Panc1 (cell line): Measurements from ENCODE around the gene TLE6. TPM values are rescaled to one million over a fixed set of nuclear protein-coding genes. Genes with fewer than 3 reads are reported as not detected.

Experiments
- ATAC-seq: fragments of 200-7000 bp; cut with Tn5 transposase; 2 replicates; pipeline ENCODE4 v1.9.1; 2020; ENCODE audit warnings: mild to moderate bottlenecking, moderate library complexity
- BruUV-seq: library from RNA; stranded (reverse); fragments of 400-500 nt; replicated peaks from 2 replicates; lab custom pipeline; 2021; lab: Mats Ljungman, UMichigan
- CTCF ChIA-PET: fragments of 300-600 bp; sonication (Branson Sonifier 250); formaldehyde crosslinking; loops from one replicate; lab custom pipeline; 2022; ENCODE audit warnings: antibody characterized with exemption; lab: Charles Lee
- POLR2A ChIA-PET: fragments of 300-600 bp; sonication (Branson Sonifier 250); formaldehyde crosslinking; loops from one replicate; lab custom pipeline; 2022; ENCODE audit warnings: antibody characterized with exemption; lab: Charles Lee
- DNase-seq: peaks from one replicate; pipeline ENCODE4 v3.0.0-alpha.2; 2010; ENCODE audit warnings: low read depth, low spot score
- H3K27ac ChIP-seq: 2 replicates; pipeline ENCODE4 v1.5.1; 2011; ENCODE audit warnings: mild to moderate bottlenecking, low read length, inconsistent platforms
- H3K27me3 ChIP-seq: fragments of 200-500 bp; sonication (Bioruptor generic); 2 replicates; pipeline ENCODE4 v1.6.0; 2014; ENCODE audit warnings: low read length, inconsistent platforms; ENCODE audit not compliant: control insufficient read depth, insufficient read depth
- H3K36me3 ChIP-seq: fragments of 200-500 bp; sonication (Bioruptor generic); 2 replicates; pipeline ENCODE4 v1.5.1; 2014; ENCODE audit warnings: inconsistent platforms, mild to moderate bottlenecking, low read length, moderate library complexity; ENCODE audit not compliant: control insufficient read depth, insufficient read depth
- H3K4me1 ChIP-seq: 2 replicates; pipeline ENCODE4 v1.5.1; 2011; ENCODE audit warnings: inconsistent platforms, mild to moderate bottlenecking, low read length, moderate library complexity; ENCODE audit not compliant: control insufficient read depth, insufficient read depth
- H3K4me3 ChIP-seq, 2 experiments: 2 replicates each; pipeline ENCODE4 v1.5.1; 2011 to 2012; ENCODE audit warnings: low read depth in 2 of 2, low read length in 2 of 2, mild to moderate bottlenecking in 2 of 2, inconsistent platforms in 1 of 2, moderate library complexity in 1 of 2
- H3K9me3 ChIP-seq: fragments of 200-500 bp; sonication (Bioruptor generic); 2 replicates; pipeline ENCODE4 v1.5.1; 2014; ENCODE audit warnings: low read depth, mild to moderate bottlenecking, inconsistent platforms, low read length, moderate library complexity; ENCODE audit not compliant: control insufficient read depth, insufficient read depth
- POLR2AphosphoS5 ChIP-seq: IDR thresholded peaks from 2 replicates; pipeline ENCODE4 v1.6.1; 2012; ENCODE audit warnings: mild to moderate bottlenecking, low read depth, low read length, moderate library complexity
- REST ChIP-seq, 2 experiments: IDR thresholded peaks; 2 replicates each; pipeline ENCODE4 v1.6.1; 2011 to 2012; ENCODE audit warnings: low read depth in 2 of 2, control low read depth in 1 of 2, low read length in 1 of 2, mild to moderate bottlenecking in 1 of 2, moderate library complexity in 1 of 2; ENCODE audit not compliant: insufficient read depth in 1 of 2
- SIN3A ChIP-seq: IDR thresholded peaks from 2 replicates; pipeline ENCODE4 v1.6.1; 2012; ENCODE audit warnings: low read depth, mild to moderate bottlenecking, low read length, moderate library complexity, borderline replicate concordance; ENCODE audit not compliant: insufficient read depth
- TCF7L2 ChIP-seq: IDR thresholded peaks from 2 replicates; pipeline ENCODE4 v1.6.1; 2011; ENCODE audit warnings: mild to moderate bottlenecking, low read depth, low read length, inconsistent platforms
- in situ Hi-C: cut with HindIII; loops from 2 replicates; pipeline ENCODE4 v1.10.0; 2016; ENCODE audit warnings: low sequenced_read_pairs, low pct_unique_long_range_greater_than_20kb
- intact Hi-C: fragments of 100-400 bp; cut with micrococcal nuclease; formaldehyde crosslinking; loops from one replicate; pipeline ENCODE4 v1.10.0; 2022; ENCODE audit not compliant: unreplicated experiment
- total RNA-seq: library from RNA; stranded (reverse); gene quantifications from one replicate; pipeline ENCODE4 v1.2.1, GENCODE V29; 2021; ENCODE audit not compliant: unreplicated experiment
- TF ChIP-seq, protein P1 (sequence below): fragments of 450-650 bp; IDR thresholded peaks from 2 replicates; pipeline ENCODE4 v1.5.1; 2017; ENCODE audit warnings: mild to moderate bottlenecking

Gene TLE6
- total RNA-seq, 1 experiment from 2014 or later, result 4.0 TPM

- Histone ChIP-seq H3K4me1 (no peaks in the 10 kb centered on the region), H3K9me3 (no peaks in the 10 kb centered on the region), H3K4me3 (no peak overlapping the region), H3K27me3 (no peaks in the 10 kb centered on the region), H3K36me3 (no peaks in the 10 kb centered on the region), H3K27ac (no peak overlapping the region)
- no peak for ATAC-seq
- intact Hi-C loops, result no loop called here
- no peak for TF ChIP-seq REST (IDR thresholded peaks at IDR 0.05; ENCODE audit: insufficient read depth in 1 of 2, low read depth in 2 of 2, low read length in 1 of 2)
- TF ChIP-seq TCF7L2, result no peak
- TF ChIP-seq SIN3A, result no peak
- no peak for TF ChIP-seq POLR2AphosphoS5
- TF ChIP-seq, protein P1, sequence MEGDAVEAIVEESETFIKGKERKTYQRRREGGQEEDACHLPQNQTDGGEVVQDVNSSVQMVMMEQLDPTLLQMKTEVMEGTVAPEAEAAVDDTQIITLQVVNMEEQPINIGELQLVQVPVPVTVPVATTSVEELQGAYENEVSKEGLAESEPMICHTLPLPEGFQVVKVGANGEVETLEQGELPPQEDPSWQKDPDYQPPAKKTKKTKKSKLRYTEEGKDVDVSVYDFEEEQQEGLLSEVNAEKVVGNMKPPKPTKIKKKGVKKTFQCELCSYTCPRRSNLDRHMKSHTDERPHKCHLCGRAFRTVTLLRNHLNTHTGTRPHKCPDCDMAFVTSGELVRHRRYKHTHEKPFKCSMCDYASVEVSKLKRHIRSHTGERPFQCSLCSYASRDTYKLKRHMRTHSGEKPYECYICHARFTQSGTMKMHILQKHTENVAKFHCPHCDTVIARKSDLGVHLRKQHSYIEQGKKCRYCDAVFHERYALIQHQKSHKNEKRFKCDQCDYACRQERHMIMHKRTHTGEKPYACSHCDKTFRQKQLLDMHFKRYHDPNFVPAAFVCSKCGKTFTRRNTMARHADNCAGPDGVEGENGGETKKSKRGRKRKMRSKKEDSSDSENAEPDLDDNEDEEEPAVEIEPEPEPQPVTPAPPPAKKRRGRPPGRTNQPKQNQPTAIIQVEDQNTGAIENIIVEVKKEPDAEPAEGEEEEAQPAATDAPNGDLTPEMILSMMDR, result no peak
- in situ Hi-C loops, result no loop called here
- CTCF ChIA-PET, result interaction anchor here (0.7 kb wide), 1 partner anchor 122 kb away, joined by 5 read pairs; no protein-coding TSS in a partner anchor
- no TSS peak for BruUV-seq
- no peak for DNase-seq
- POLR2A ChIA-PET, result no interaction called here
Measured at GRCh38 chr19:2970201-2970835, 7.0 kb upstream of the TLE6 start.

DNA sequence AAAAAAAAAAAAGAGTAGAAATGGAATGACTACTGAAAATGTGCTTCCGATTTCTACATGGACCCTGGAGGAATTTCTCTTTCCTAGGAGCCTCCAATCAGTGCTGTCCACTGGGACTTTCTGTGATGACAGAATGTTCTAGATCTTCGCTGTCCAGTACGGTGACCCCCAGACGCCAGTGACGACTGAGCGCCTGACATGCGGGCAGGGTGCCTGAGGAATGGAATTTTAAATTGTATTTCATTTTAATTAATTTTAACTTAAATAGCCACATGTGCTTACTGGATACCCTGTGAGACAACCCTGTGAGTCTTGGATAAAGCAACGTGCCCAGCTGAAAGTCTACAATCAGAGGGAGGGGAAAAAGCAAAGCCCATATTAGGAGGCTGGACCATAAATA, 4.1 kb upstream of the TLE6 start:
- in situ Hi-C loops, result no loop called here
- ATAC-seq (no peak), DNase-seq (no peak)
- intact Hi-C loops, result no loop called here
- ChIA-PET POLR2A (no interaction called here), CTCF (no interaction called here)
- no peaks in the 10 kb centered on the region for H3K36me3 ChIP-seq
- H3K9me3 ChIP-seq, result no peaks in the 10 kb centered on the region
- TF ChIP-seq REST (IDR thresholded peaks at IDR 0.05; ENCODE audit: insufficient read depth in 1 of 2, low read depth in 2 of 2, low read length in 1 of 2) (no peak), POLR2AphosphoS5 (no peak), SIN3A (no peak), TCF7L2 (no peak)
- TF ChIP-seq, protein P1, result no peak
- no peak overlapping the region for H3K27ac ChIP-seq
- H3K27me3 ChIP-seq, result no peaks in the 10 kb centered on the region
- peaks cover 12% of the 10 kb centered on the region for H3K4me1 ChIP-seq
- no TSS peak for BruUV-seq
- H3K4me3 ChIP-seq, result no peak overlapping the region
